ENCODE results near the gene ICE2.
A peak's percentile ranks its signal among the peaks of the same experiment; 100 is the strongest.
"Not testable (repeated sequence)": the region's sequence is repeated elsewhere in the genome, so short reads cannot be mapped to it uniquely, and the experiment has no call there.

The ICE2 gene

GRCh38 chr15:60406513-60407414 lies 72.2 kb downstream of the ICE2 start:
- no peak for DNase-seq (ENCODE audit: low read depth in 2 of 2)

- DNase-seq (ENCODE audit: low read depth in 2 of 2) = no peak
These were observed 73.5 kb downstream of the ICE2 start for GRCh38 chr15:60405399-60405798.

GRCh38 chr15:60404351-60404750 lies 74.6 kb downstream of the ICE2 start:
- DNase-seq (ENCODE audit: low read depth in 2 of 2) = not testable (repeated sequence)

GRCh38 chr15:60400944-60401343 lies 78.0 kb downstream of the ICE2 start:
- DNase-seq (ENCODE audit: low read depth in 2 of 2) = no peak

GRCh38 chr15:60399931-60400330 lies 79.0 kb downstream of the ICE2 start:
- DNase-seq (ENCODE audit: low read depth in 2 of 2) = no peak

- no peak for DNase-seq (ENCODE audit: low read depth in 2 of 2)
These were observed 79.6 kb downstream of the ICE2 start for GRCh38 chr15:60399246-60399915.

- peak; percentile 66 to 68 for DNase-seq (ENCODE audit: low read depth in 2 of 2)
These were observed 81.0 kb downstream of the ICE2 start, which contains the start of gene ANXA2 for GRCh38 chr15:60397772-60398445. Gene ANXA2 (minus strand): TSS chr15:60397986. CDS start chr15:60386075, 11,911 bp downstream.

- DNase-seq (ENCODE audit: low read depth in 2 of 2) = peak in 1 of 2 donors; percentile 31
These were observed 81.8 kb downstream of the ICE2 start for GRCh38 chr15:60396958-60397771.

- no peak for DNase-seq (ENCODE audit: low read depth in 2 of 2)
These were observed 82.4 kb downstream of the ICE2 start for GRCh38 chr15:60396560-60396957.

GRCh38 chr15:60396100-60396499 lies 82.8 kb downstream of the ICE2 start:
- no peak for DNase-seq (ENCODE audit: low read depth in 2 of 2)

GRCh38 chr15:60395276-60396011 lies 83.5 kb downstream of the ICE2 start:
- no peak for DNase-seq (ENCODE audit: low read depth in 2 of 2)

GRCh38 chr15:60394689-60395097 lies 84.2 kb downstream of the ICE2 start:
- DNase-seq (ENCODE audit: low read depth in 2 of 2) = no peak

- no peak for DNase-seq (ENCODE audit: low read depth in 2 of 2)
These were observed 85.8 kb downstream of the ICE2 start for GRCh38 chr15:60392986-60393790.

- no peak for DNase-seq (ENCODE audit: low read depth in 2 of 2)
These were observed 86.3 kb downstream of the ICE2 start for GRCh38 chr15:60392601-60392985.

- DNase-seq (ENCODE audit: low read depth in 2 of 2) = no peak
These were observed 87.1 kb downstream of the ICE2 start for GRCh38 chr15:60391722-60392315.

- DNase-seq (ENCODE audit: low read depth in 2 of 2) = no peak
These were observed 88.0 kb downstream of the ICE2 start for GRCh38 chr15:60390871-60391501.

- DNase-seq (ENCODE audit: low read depth in 2 of 2) = no peak
These were observed 88.7 kb downstream of the ICE2 start for GRCh38 chr15:60390231-60390630.

GRCh38 chr15:60389261-60390077 lies 89.5 kb downstream of the ICE2 start:
- no peak for DNase-seq (ENCODE audit: low read depth in 2 of 2)
